Fibroblast of villous mesenchyme (primary cell): Measurements from ENCODE around the gene THRB. TPM values are rescaled to one million over a fixed set of nuclear protein-coding genes. Genes with fewer than 3 reads are reported as not detected.

Source experiments
- DNase-seq: peaks from one replicate; pipeline ENCODE4 v3.0.0-alpha.2; 2010; ENCODE audit warnings: low read depth
- H3K4me3 ChIP-seq: 2 replicates; pipeline ENCODE4 v1.5.1; 2011; ENCODE audit warnings: low read depth, mild to moderate bottlenecking, low read length
- total RNA-seq: library from RNA; depleted of rRNA; stranded (reverse); fragments of >200 nt; gene quantifications from 2 replicates; pipeline ENCODE4 v1.2.3, GENCODE V29; 2012
- TF ChIP-seq, protein P1 (sequence below): IDR thresholded peaks from 2 replicates; pipeline ENCODE4 v1.5.1; 2012; ENCODE audit warnings: low read depth, mild to moderate bottlenecking, low read length; ENCODE audit not compliant: insufficient read depth

THRB gene
- total RNA-seq, 1 donor = 13.4 TPM

DNA sequence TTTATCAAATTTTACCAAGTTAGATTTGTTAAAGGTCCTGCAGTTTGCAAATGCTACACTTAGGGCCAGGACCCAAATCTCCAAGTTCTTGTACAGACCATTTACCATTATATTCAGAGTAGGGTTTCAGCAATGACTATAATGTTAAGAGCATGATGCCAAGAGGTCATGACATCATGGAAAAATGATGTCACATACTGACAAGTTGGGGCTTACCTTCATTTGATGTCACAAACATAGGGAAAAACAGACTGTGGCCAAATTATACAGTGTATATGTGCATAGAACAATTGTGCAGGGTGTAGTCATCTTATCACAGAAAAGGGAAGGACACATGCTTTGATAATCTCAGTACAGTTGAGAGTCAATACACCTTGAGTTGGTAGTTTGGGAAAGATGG lies 10.1 kb upstream of the THRB start:
- TF ChIP-seq, protein P1, sequence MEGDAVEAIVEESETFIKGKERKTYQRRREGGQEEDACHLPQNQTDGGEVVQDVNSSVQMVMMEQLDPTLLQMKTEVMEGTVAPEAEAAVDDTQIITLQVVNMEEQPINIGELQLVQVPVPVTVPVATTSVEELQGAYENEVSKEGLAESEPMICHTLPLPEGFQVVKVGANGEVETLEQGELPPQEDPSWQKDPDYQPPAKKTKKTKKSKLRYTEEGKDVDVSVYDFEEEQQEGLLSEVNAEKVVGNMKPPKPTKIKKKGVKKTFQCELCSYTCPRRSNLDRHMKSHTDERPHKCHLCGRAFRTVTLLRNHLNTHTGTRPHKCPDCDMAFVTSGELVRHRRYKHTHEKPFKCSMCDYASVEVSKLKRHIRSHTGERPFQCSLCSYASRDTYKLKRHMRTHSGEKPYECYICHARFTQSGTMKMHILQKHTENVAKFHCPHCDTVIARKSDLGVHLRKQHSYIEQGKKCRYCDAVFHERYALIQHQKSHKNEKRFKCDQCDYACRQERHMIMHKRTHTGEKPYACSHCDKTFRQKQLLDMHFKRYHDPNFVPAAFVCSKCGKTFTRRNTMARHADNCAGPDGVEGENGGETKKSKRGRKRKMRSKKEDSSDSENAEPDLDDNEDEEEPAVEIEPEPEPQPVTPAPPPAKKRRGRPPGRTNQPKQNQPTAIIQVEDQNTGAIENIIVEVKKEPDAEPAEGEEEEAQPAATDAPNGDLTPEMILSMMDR = no peak
- no peak overlapping the region for H3K4me3 ChIP-seq
- DNase-seq = no peak

DNA sequence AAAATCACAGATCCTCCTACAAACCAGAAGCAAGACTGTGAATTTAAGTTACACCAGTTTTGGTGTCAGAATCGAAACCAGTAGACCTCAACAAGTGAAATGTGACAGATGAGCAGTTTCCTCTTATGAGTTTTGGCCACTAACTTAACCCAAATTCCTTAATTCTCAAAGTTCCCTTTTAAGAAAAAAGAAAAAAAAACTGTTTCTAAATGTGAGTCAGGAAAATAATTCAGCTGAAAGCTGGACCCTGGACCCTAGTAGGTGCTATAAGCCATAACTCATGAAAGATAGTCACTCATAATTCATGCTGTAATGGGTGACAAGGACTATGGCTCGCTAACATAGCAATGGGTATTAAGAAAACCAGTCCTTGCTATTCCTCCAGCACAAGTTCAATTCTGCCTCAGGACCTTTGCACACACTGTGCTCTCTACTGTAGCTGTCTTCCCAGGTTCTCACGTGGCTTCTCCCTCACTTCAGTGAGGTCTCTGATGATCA lies 9.0 kb upstream of the THRB start:
- TF ChIP-seq, protein P1 = no peak
- H3K4me3 ChIP-seq = no peak overlapping the region
- no peak for DNase-seq

DNA sequence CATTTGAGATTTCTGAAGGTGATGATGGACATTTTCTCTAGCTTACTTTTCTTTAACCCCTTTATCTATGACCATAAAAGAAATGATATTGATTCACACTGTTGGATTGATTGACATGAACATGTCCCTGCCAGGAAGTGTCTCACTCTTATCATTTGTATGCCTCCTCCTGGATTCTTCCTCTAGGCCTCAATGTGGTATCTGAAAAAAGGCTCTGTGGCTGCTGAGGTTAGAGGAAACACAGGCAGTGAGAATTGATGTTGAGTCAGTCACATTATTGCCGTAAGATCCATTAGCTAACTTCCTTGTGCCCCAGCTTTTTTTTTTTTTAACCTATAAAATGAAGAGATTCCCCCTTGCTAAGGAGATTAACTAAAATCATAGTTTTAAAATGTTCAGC lies 8.0 kb upstream of the THRB start:
- H3K4me3 ChIP-seq = no peak overlapping the region
- DNase-seq = no peak
- TF ChIP-seq, protein P1 = no peak

DNA sequence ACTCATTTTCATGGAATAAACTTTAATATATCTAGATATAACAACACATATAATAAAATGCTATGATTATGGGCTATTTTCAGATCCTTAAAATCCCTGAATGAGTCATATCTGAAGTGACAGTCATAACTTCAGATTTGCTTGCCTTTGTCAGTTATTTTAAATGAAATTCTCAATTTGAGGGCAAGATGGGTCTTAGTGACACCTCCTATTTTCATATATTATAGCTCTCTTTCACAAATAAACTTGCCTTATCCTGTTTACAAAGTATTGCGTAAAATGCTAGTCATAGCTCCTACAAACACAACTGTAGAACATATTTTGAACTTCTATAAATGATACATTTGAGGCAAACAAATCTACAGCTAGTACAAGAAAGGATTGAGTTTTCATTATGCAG lies 6.2 kb upstream of the THRB start:
- H3K4me3 ChIP-seq = no peak overlapping the region
- DNase-seq = no peak
- TF ChIP-seq, protein P1 = no peak

DNA sequence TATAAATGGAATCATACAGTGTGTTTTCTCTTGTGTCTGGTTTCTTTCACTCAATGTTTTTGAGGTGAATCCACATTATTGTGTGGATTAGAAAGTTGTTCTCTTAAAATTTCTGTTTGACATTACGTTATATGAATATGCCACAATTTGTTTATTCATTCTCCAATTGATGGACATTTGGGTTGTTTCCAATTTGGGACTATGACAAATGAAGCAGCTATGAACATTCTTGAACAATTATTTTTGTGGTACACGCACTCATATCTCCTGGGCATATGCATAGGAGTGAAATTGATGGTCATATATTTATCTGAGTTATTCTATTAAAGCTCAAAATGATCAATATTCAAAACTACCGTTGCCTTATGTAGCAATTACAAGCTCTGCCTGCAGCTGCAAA lies 5.3 kb upstream of the THRB start:
- DNase-seq = no peak
- no peak overlapping the region for H3K4me3 ChIP-seq
- TF ChIP-seq, protein P1 = no peak

DNA sequence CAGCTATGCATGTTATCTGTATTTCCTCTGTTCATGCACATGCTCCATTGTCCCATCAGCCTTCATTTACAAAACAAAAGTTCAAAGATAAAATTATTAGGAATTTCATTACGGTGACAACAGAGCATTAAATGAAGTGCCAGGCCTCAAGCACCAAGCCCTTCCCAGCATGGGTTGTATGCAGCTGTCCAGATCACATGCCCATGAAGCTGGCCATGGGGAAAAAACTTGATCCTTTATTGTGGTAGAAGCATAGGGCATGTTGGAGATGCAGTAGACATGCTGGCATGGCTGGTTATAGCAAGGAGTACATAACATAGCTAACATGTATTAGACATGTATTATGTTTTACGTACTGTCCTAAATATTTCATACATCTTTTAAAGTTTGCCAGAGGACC lies 4.1 kb upstream of the THRB start:
- TF ChIP-seq, protein P1 = no peak
- DNase-seq = no peak

DNA sequence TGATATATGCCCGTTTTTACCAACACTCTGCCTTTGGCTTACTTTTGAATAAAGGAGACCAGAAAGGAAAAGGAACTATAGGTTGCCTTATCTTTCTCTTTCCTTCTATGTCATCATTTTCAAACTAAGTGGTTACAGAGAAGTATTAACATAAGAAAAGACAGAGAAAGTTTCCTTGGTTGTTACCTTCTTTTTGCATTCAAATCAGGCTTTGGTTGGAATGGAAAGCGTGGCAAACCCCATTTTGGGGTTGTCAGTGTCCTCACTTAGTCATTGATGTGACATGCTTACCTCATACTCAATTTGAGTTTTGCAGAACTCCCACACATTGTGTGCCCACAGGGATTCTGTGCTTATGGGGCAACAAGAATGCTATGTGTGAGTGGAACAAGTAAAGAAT lies 3.7 kb upstream of the THRB start:
- DNase-seq = no peak
- no peak overlapping the region for H3K4me3 ChIP-seq
- TF ChIP-seq, protein P1 = no peak

More for the DNA sequence above, 4.1 kb upstream of the THRB start:
- H3K4me3 ChIP-seq = no peak overlapping the region
